ENCODE results near the gene ZNF302. TPM values are rescaled to one million over a fixed set of nuclear protein-coding genes. Genes with fewer than 3 reads are reported as not detected.

ZNF302 gene
- total RNA-seq, 1 experiment from 2014 or later, result 23.3 TPM

GRCh38 chr19:34687348-34687747 is 9.9 kb downstream of the ZNF302 start:
- Histone ChIP-seq H2BK15ac (ENCODE audit: low read depth, low read length) (no peak overlapping the region), H3K4me1 (ENCODE audit: insufficient read depth, low read length) (no peaks in the 10 kb centered on the region), H3K9ac (ENCODE audit: extremely low read depth, insufficient read length, low read length) (no peak overlapping the region), H4K91ac (ENCODE audit: insufficient read length, low read depth, low read length) (no peak overlapping the region), H3K27me3 (ENCODE audit: insufficient read depth, low read length) (no peaks in the 10 kb centered on the region), H2BK20ac (ENCODE audit: low read depth, low read length, poor library complexity, severe bottlenecking) (no peak overlapping the region), H2AFZ (ENCODE audit: low read length) (no peak overlapping the region), H2BK120ac (ENCODE audit: low read depth, low read length, poor library complexity, severe bottlenecking) (no peak overlapping the region), H3K4me2 (ENCODE audit: insufficient read depth, insufficient read length, low read length) (no peak overlapping the region), H3K56ac (ENCODE audit: insufficient read length, low read depth, low read length) (no peak overlapping the region), H4K20me1 (ENCODE audit: control insufficient read depth, insufficient read depth, insufficient read length) (no peaks in the 10 kb centered on the region), H4K8ac (replicated peaks; ENCODE audit: insufficient read length, low read depth, low read length) (no peak overlapping the region), H3K4ac (ENCODE audit: low read depth, low read length) (no peak overlapping the region), H3T11ph (ENCODE audit: low read length) (no peak overlapping the region), H2BK12ac (ENCODE audit: insufficient read length, low read depth, low read length) (no peak overlapping the region), H3K79me1 (ENCODE audit: insufficient read depth, low read depth, low read length, poor library complexity, severe bottlenecking) (no peaks in the 10 kb centered on the region), H2AK5ac (ENCODE audit: insufficient read length, low read length) (no peak overlapping the region), H3K23ac (ENCODE audit: insufficient read length, low read depth, low read length) (no peak overlapping the region), H2BK5ac (ENCODE audit: insufficient read length, low read length) (no peak overlapping the region), H3K23me2 (ENCODE audit: insufficient read length, low read depth, low read length, poor library complexity, severe bottlenecking) (no peaks in the 10 kb centered on the region), H3K9me3 (ENCODE audit: control insufficient read depth, low read depth, low read length) (peaks cover 13% of the 10 kb centered on the region), H3K79me2 (ENCODE audit: insufficient read depth, low read length) (no peaks in the 10 kb centered on the region), H3K18ac (ENCODE audit: insufficient read length, low read depth, low read length) (no peak overlapping the region), H3K14ac (ENCODE audit: insufficient read depth, low read length) (no peak overlapping the region), H4K5ac (ENCODE audit: insufficient read length, low read depth, low read length) (no peak overlapping the region), H3K27ac (ENCODE audit: insufficient read length, low read depth, low read length) (no peak overlapping the region)
- Mint-ChIP-seq H3K4me3 (no peak overlapping the region), H3K9me3 (peaks cover 51 to 73% of the 10 kb centered on the region in 2 experiments), H3K36me3 (ENCODE audit: insufficient read depth in 1 of 3, low read depth in 3 of 3) (peaks cover 34 to 39% (median 37%) of the 10 kb centered on the region in 3 experiments), H3K4me1 (no peaks in the 10 kb centered on the region), H3K27me3 (ENCODE audit: low read depth) (peaks cover 26% of the 10 kb centered on the region), H3K27ac (no peak overlapping the region)
- no CpG with 5 or more reads among the region's 2 CpGs for WGBS (ENCODE audit: extremely low coverage, insufficient read length, low lambda C conversion rate)
- no peak for DNase-seq
- TF ChIP-seq CTCF (conservative IDR thresholded peaks at IDR 0.05), result no peak

All from H9 (cell line).